Parathyroid adenoma (tissue), 2 donors: ENCODE data around the gene NFIC.

Source experiments
- H2AFZ ChIP-seq: fragments of 300-600 bp; sonication (generic); one replicate; pipeline ENCODE4 v1.7.0; 2017; ENCODE audit warnings: antibody characterized with exemption, mild to moderate bottlenecking
- H3K27ac ChIP-seq: fragments of 300-600 bp; sonication (generic); one replicate; pipeline ENCODE4 v1.7.0; 2017
- H3K27me3 ChIP-seq: fragments of 300-600 bp; sonication (generic); one replicate; pipeline ENCODE4 v1.7.0; 2017; ENCODE audit warnings: low read length; ENCODE audit not compliant: control insufficient read depth, insufficient read depth
- H3K36me3 ChIP-seq: fragments of 300-600 bp; sonication (generic); one replicate; pipeline ENCODE4 v1.7.0; 2017; ENCODE audit warnings: low read length; ENCODE audit not compliant: control insufficient read depth, insufficient read depth
- H3K4me1 ChIP-seq: fragments of 300-600 bp; sonication (generic); one replicate; pipeline ENCODE4 v1.7.0; 2017; ENCODE audit warnings: control low read depth
- H3K4me2 ChIP-seq: fragments of 300-600 bp; sonication (generic); one replicate; pipeline ENCODE4 v1.7.0; 2017; ENCODE audit warnings: low read length
- H3K4me3 ChIP-seq: fragments of 300-600 bp; sonication (generic); one replicate; pipeline ENCODE4 v1.7.0; 2017; ENCODE audit warnings: low read depth, low read length
- H3K79me2 ChIP-seq: fragments of 300-600 bp; sonication (generic); one replicate; pipeline ENCODE4 v1.7.0; 2017; ENCODE audit warnings: control low read depth
- H3K9ac ChIP-seq: fragments of 300-600 bp; sonication (generic); one replicate; pipeline ENCODE4 v1.7.0; 2017; ENCODE audit warnings: mild to moderate bottlenecking
- H3K9me3 ChIP-seq: fragments of 300-600 bp; sonication (generic); one replicate; pipeline ENCODE4 v1.7.0; 2017; ENCODE audit warnings: low read length; ENCODE audit not compliant: control insufficient read depth
- CTCF ChIP-seq: fragments of 300-600 bp; sonication (generic); IDR thresholded peaks from one replicate; pipeline ENCODE4 v1.7.0; 2017; ENCODE audit warnings: antibody characterized with exemption, mild to moderate bottlenecking
- donor health status: primary hyperparathyroidism.

NFIC gene

DNA sequence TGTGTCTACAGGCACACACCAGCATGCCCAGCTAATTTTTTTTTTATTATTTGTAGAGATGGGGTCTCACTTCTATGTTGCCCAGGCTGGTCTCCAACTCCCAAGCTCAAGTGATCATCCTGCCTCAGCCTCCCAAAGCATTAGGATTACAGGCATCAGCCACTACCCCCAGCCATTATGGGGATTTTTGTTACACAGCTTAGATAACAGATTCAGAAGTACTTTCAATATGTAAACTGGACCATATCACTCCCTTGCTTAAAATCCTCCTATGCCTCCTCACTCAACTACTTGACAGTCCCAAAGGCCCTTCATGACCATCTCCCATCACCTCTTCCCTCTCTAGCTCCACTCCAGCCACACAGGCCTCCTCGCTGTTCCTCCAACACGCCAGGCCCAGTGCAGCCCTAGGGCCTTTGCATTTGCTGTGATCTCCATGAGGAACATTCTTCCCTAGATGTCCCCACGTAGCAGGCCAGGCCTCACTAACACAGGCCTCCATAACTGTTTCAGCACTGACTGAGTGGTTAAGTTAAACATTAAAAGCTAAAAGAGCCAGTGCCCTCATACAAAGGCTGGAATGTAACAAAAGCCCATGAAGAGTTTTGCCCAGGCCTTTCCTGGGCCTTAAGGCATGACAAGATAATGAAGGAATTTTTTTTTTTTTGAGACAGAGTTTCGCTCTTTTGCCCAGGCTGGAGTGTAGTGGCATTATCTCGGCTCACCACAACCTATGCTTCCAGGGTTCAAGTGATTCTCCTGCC, 131.6 kb downstream of the NFIC start:
- Histone ChIP-seq H3K27me3 (no peaks in the 10 kb centered on the region), H3K4me2 (no peak overlapping the region), H3K27ac (no peak overlapping the region), H3K4me1 (no peaks in the 10 kb centered on the region), H3K79me2 (peaks cover 11% of the 10 kb centered on the region), H3K4me3 (no peak overlapping the region), H3K9ac (no peak overlapping the region), H2AFZ (no peak overlapping the region), H3K36me3 (no peaks in the 10 kb centered on the region), H3K9me3 (no peaks in the 10 kb centered on the region)
- no peak for TF ChIP-seq CTCF

GRCh38 chr19:3499738-3500428, 133.5 kb downstream of the NFIC start:
- Histone ChIP-seq H3K27ac (peak overlapping the region; percentile 95), H3K79me2 (peaks cover 11% of the 10 kb centered on the region), H3K36me3 (no peaks in the 10 kb centered on the region), H3K4me2 (peak overlapping the region; percentile 99), H3K9ac (no peak overlapping the region), H2AFZ (peak overlapping the region; percentile 94), H3K4me1 (no peaks in the 10 kb centered on the region), H3K27me3 (no peaks in the 10 kb centered on the region), H3K9me3 (no peaks in the 10 kb centered on the region), H3K4me3 (peak overlapping the region; percentile 85)
- no peak for TF ChIP-seq CTCF

DNA sequence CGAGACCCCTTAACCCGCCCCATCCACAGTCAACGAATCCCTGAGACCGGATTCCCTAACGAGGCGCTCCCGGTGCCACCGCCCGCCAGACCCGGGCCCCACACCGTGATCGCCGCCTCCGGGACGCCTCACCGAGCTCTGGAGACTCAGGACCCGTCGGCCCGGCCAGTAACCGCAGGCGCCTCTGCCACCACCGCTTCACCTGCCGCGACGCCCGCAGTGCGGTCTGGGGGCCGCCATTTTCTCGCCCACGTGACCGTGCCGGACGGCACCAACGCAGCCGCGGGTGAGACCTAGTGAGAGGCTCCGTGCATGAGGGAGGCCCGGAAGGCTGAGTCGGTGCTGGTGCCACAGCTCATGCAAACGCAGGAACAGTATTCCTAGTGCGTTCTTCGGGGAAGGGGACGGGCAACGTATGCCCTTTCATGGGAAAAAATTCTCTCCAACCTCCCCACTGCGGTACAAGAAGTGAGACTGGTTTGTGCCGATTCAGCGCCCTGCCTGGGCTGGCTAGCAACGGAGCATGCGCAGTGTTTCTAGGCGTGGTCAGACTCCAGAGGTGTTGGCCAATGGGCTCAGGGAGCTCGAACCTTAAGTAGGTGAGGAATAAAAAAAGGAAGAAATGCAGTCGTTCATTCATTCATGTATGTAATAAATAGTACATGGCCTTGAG, 134.2 kb downstream of the NFIC start, which contains the start of gene DOHH:
Gene DOHH (minus strand): TSS at position 246 of the 673 bp plus-strand sequence. CDS start 3,860 bp downstream, outside the sequence.
- H3K4me1 ChIP-seq, result no peaks in the 10 kb centered on the region
- peak within 1 kb of the TSS; percentile 94 for H2AFZ ChIP-seq
- no peak for TF ChIP-seq CTCF
- H3K4me3 ChIP-seq, result peak within 1 kb of the TSS; percentile 85
- peaks cover 12% of the 10 kb centered on the region for H3K79me2 ChIP-seq
- H3K27me3 ChIP-seq, result no peaks in the 10 kb centered on the region
- H3K9ac ChIP-seq, result peak within 1 kb of the TSS; percentile 59
- no peaks in the 10 kb centered on the region for H3K36me3 ChIP-seq
- peak within 1 kb of the TSS; percentile 95 for H3K27ac ChIP-seq
- no peaks in the 10 kb centered on the region for H3K9me3 ChIP-seq
- H3K4me2 ChIP-seq, result peak within 1 kb of the TSS; percentile 99

DNA sequence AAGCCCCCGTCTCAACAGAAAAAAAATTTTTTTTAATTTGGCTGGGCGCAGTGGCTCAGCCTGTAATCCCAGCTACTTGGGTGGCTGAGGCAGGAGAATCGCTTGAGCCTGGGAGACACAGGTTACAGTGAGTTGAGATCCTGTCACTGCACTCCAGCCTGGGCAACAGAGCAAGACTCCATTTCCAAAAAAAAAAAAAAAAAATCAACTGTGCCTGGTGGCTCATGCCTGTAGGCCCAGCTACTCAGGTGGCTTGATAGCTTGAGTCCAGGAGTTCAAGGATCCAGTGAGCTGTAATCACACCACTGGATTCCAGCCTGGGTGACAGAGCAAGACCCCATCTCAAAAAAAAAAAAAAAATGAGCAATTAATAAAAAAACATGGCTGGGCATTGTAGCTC, 135.4 kb downstream of the NFIC start:
- Histone ChIP-seq H3K4me1 (no peaks in the 10 kb centered on the region), H3K27ac (no peak overlapping the region), H3K4me2 (no peak overlapping the region), H3K9me3 (no peaks in the 10 kb centered on the region), H3K27me3 (no peaks in the 10 kb centered on the region), H3K79me2 (peaks cover 19% of the 10 kb centered on the region), H3K36me3 (no peaks in the 10 kb centered on the region), H3K9ac (no peak overlapping the region), H2AFZ (no peak overlapping the region), H3K4me3 (no peak overlapping the region)
- TF ChIP-seq CTCF, result no peak
